ENCODE measurements around the gene TRPV4.
A peak's percentile ranks its signal among the peaks of the same experiment; 100 is the strongest.

TRPV4 gene

GRCh38 chr12:109782326-109782703 lies 50.9 kb downstream of the TRPV4 start:
- Histone ChIP-seq H3K27me3 (ENCODE audit: control insufficient read depth in 2 of 2, insufficient read depth in 2 of 2, low read length in 2 of 2) (no peaks in the 10 kb centered on the region), H3K4me3 (ENCODE audit: low read length in 2 of 2) (no peak overlapping the region), H3K9ac (ENCODE audit: low read depth in 1 of 2, low read length in 2 of 2) (no peak overlapping the region), H3K4me1 (ENCODE audit: control insufficient read depth in 2 of 2, insufficient read depth in 2 of 2, low read length in 2 of 2) (no peaks in the 10 kb centered on the region), H3K9me3 (ENCODE audit: control insufficient read depth in 2 of 2, low read length in 2 of 2) (no peaks in the 10 kb centered on the region), H3K27ac (ENCODE audit: low read depth in 2 of 2, low read length in 2 of 2) (no peak overlapping the region), H3K36me3 (ENCODE audit: control insufficient read depth in 2 of 2, insufficient read depth in 2 of 2, low read length in 2 of 2) (no peaks in the 10 kb centered on the region)

- Histone ChIP-seq H3K4me1 (ENCODE audit: control insufficient read depth in 2 of 2, insufficient read depth in 2 of 2, low read length in 2 of 2) (no peaks in the 10 kb centered on the region), H3K36me3 (ENCODE audit: control insufficient read depth in 2 of 2, insufficient read depth in 2 of 2, low read length in 2 of 2) (no peaks in the 10 kb centered on the region), H3K27me3 (ENCODE audit: control insufficient read depth in 2 of 2, insufficient read depth in 2 of 2, low read length in 2 of 2) (no peaks in the 10 kb centered on the region), H3K9me3 (ENCODE audit: control insufficient read depth in 2 of 2, low read length in 2 of 2) (no peaks in the 10 kb centered on the region), H3K27ac (ENCODE audit: low read depth in 2 of 2, low read length in 2 of 2) (no peak overlapping the region), H3K9ac (ENCODE audit: low read depth in 1 of 2, low read length in 2 of 2) (no peak overlapping the region), H3K4me3 (ENCODE audit: low read length in 2 of 2) (no peak overlapping the region)
Observed at GRCh38 chr12:109781668-109782325, 51.4 kb downstream of the TRPV4 start.

- Histone ChIP-seq H3K9me3 (ENCODE audit: control insufficient read depth in 2 of 2, low read length in 2 of 2) (no peaks in the 10 kb centered on the region), H3K9ac (ENCODE audit: low read depth in 1 of 2, low read length in 2 of 2) (no peak overlapping the region), H3K36me3 (ENCODE audit: control insufficient read depth in 2 of 2, insufficient read depth in 2 of 2, low read length in 2 of 2) (no peaks in the 10 kb centered on the region), H3K27ac (ENCODE audit: low read depth in 2 of 2, low read length in 2 of 2) (no peak overlapping the region), H3K4me3 (ENCODE audit: low read length in 2 of 2) (no peak overlapping the region), H3K27me3 (ENCODE audit: control insufficient read depth in 2 of 2, insufficient read depth in 2 of 2, low read length in 2 of 2) (no peaks in the 10 kb centered on the region), H3K4me1 (ENCODE audit: control insufficient read depth in 2 of 2, insufficient read depth in 2 of 2, low read length in 2 of 2) (no peaks in the 10 kb centered on the region)
Observed at GRCh38 chr12:109779382-109779781, 53.8 kb downstream of the TRPV4 start.

GRCh38 chr12:109778684-109779083 lies 54.5 kb downstream of the TRPV4 start:
- Histone ChIP-seq H3K27ac (ENCODE audit: low read depth in 2 of 2, low read length in 2 of 2) (no peak overlapping the region), H3K9ac (ENCODE audit: low read depth in 1 of 2, low read length in 2 of 2) (no peak overlapping the region), H3K27me3 (ENCODE audit: control insufficient read depth in 2 of 2, insufficient read depth in 2 of 2, low read length in 2 of 2) (peaks cover 0 to 1% of the 10 kb centered on the region in 2 donors), H3K9me3 (ENCODE audit: control insufficient read depth in 2 of 2, low read length in 2 of 2) (no peaks in the 10 kb centered on the region), H3K4me3 (ENCODE audit: low read length in 2 of 2) (no peak overlapping the region), H3K36me3 (ENCODE audit: control insufficient read depth in 2 of 2, insufficient read depth in 2 of 2, low read length in 2 of 2) (no peaks in the 10 kb centered on the region), H3K4me1 (ENCODE audit: control insufficient read depth in 2 of 2, insufficient read depth in 2 of 2, low read length in 2 of 2) (peaks cover 0 to under 1% of the 10 kb centered on the region in 2 donors)

DNA sequence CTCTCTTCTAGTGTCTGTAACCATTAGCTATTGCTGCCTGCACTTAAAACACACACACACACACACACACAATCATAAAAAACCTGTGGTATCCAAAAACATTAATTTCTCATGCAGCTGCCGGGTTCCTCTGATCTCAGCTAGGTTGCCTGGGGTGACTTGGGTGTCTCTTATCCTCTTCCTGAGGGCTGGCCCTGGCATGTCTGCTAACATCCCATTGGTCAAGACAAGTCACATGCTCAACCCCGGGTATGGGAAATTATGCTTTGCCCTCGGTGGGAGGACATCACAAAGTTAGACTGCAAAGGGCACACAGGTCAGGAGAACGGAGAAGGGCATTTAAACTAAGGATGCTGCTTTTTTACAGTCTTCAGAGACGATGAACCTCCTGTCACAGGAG lies 55.7 kb downstream of the TRPV4 start:
- H3K36me3 ChIP-seq (ENCODE audit: control insufficient read depth in 2 of 2, insufficient read depth in 2 of 2, low read length in 2 of 2), result no peaks in the 10 kb centered on the region
- peaks cover 0 to 1% of the 10 kb centered on the region in 2 donors for H3K27me3 ChIP-seq (ENCODE audit: control insufficient read depth in 2 of 2, insufficient read depth in 2 of 2, low read length in 2 of 2)
- peak overlapping the region in 1 of 2 donors; percentile 20 for H3K4me3 ChIP-seq (ENCODE audit: low read length in 2 of 2)
- H3K9ac ChIP-seq (ENCODE audit: low read depth in 1 of 2, low read length in 2 of 2), result no peak overlapping the region
- no peak overlapping the region for H3K27ac ChIP-seq (ENCODE audit: low read depth in 2 of 2, low read length in 2 of 2)
- H3K9me3 ChIP-seq (ENCODE audit: control insufficient read depth in 2 of 2, low read length in 2 of 2), result no peaks in the 10 kb centered on the region
- H3K4me1 ChIP-seq (ENCODE audit: control insufficient read depth in 2 of 2, insufficient read depth in 2 of 2, low read length in 2 of 2), result peaks cover 0 to 7% of the 10 kb centered on the region in 2 donors

DNA sequence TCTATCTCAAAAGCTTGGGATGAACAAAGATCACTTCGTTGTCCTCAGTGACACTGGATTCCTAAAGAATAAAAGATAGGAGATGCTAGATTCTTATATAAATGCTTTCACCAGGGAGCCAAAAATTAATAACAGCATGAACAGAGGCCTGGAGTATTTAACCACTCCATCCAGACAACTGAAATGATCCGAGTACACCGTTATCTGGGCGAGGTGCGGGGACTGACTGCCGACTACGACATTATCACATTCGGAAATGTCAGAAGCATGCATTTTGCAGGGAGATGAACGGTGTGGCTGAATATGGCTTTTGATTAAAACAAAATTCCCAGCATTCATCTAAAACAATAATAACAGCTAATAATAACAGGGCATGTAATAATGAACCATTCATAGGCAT lies 56.6 kb downstream of the TRPV4 start:
- Histone ChIP-seq H3K36me3 (ENCODE audit: control insufficient read depth in 2 of 2, insufficient read depth in 2 of 2, low read length in 2 of 2) (no peaks in the 10 kb centered on the region), H3K9me3 (ENCODE audit: control insufficient read depth in 2 of 2, low read length in 2 of 2) (no peaks in the 10 kb centered on the region), H3K27ac (ENCODE audit: low read depth in 2 of 2, low read length in 2 of 2) (no peak overlapping the region), H3K4me1 (ENCODE audit: control insufficient read depth in 2 of 2, insufficient read depth in 2 of 2, low read length in 2 of 2) (peaks cover 0 to 7% of the 10 kb centered on the region in 2 donors), H3K4me3 (ENCODE audit: low read length in 2 of 2) (no peak overlapping the region), H3K9ac (ENCODE audit: low read depth in 1 of 2, low read length in 2 of 2) (no peak overlapping the region), H3K27me3 (ENCODE audit: control insufficient read depth in 2 of 2, insufficient read depth in 2 of 2, low read length in 2 of 2) (peaks cover 0 to 1% of the 10 kb centered on the region in 2 donors)

- H3K4me1 ChIP-seq (ENCODE audit: control insufficient read depth in 2 of 2, insufficient read depth in 2 of 2, low read length in 2 of 2), result peaks cover 0 to 7% of the 10 kb centered on the region in 2 donors
- peaks cover 0 to 1% of the 10 kb centered on the region in 2 donors for H3K27me3 ChIP-seq (ENCODE audit: control insufficient read depth in 2 of 2, insufficient read depth in 2 of 2, low read length in 2 of 2)
Observed at GRCh38 chr12:109775172-109775881, 57.9 kb downstream of the TRPV4 start.

DNA sequence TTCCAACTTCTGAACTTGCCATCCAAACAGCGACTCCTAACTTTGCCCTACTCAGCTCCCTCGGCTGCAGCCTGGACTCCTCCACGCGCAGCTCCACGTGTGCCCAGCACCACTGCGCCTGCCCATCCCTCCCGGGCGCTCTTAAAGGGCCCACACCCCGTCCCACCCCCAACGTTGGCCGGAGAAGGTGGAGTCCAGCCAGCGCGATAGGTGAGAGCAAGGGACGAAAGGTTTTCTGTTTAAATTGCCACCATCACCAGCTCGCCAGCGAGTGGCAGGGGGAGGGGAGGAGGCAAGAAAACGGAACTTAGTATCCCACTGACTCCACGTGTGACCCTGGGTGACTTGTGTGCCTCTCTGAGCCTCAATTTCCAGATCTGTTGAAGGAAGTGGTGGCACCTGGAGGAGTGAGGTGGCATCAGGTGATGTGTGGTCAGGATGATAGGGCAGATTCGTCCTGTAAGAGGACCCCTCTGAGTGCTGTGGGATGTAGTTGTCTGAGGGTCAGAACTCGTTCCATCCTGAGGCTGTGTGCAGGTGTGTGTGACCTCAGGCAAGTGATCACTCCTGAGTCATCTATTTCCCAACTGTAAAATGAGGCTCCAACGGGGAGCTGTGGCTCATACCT lies 59.7 kb downstream of the TRPV4 start:
- H3K27me3 ChIP-seq (ENCODE audit: control insufficient read depth in 2 of 2, insufficient read depth in 2 of 2, low read length in 2 of 2), result peaks cover 0 to 1% of the 10 kb centered on the region in 2 donors
- H3K9ac ChIP-seq (ENCODE audit: low read depth in 1 of 2, low read length in 2 of 2), result no peak overlapping the region
- H3K9me3 ChIP-seq (ENCODE audit: control insufficient read depth in 2 of 2, low read length in 2 of 2), result no peaks in the 10 kb centered on the region
- peak overlapping the region; percentile 23 to 37 for H3K4me3 ChIP-seq (ENCODE audit: low read length in 2 of 2)
- H3K36me3 ChIP-seq (ENCODE audit: control insufficient read depth in 2 of 2, insufficient read depth in 2 of 2, low read length in 2 of 2), result no peaks in the 10 kb centered on the region
- no peak overlapping the region for H3K27ac ChIP-seq (ENCODE audit: low read depth in 2 of 2, low read length in 2 of 2)
- peaks cover 0 to 7% of the 10 kb centered on the region in 2 donors for H3K4me1 ChIP-seq (ENCODE audit: control insufficient read depth in 2 of 2, insufficient read depth in 2 of 2, low read length in 2 of 2)

More at GRCh38 chr12:109775172-109775881, 57.9 kb downstream of the TRPV4 start:
- Histone ChIP-seq H3K27ac (ENCODE audit: low read depth in 2 of 2, low read length in 2 of 2) (no peak overlapping the region), H3K9ac (ENCODE audit: low read depth in 1 of 2, low read length in 2 of 2) (no peak overlapping the region), H3K4me3 (ENCODE audit: low read length in 2 of 2) (no peak overlapping the region), H3K36me3 (ENCODE audit: control insufficient read depth in 2 of 2, insufficient read depth in 2 of 2, low read length in 2 of 2) (no peaks in the 10 kb centered on the region), H3K9me3 (ENCODE audit: control insufficient read depth in 2 of 2, low read length in 2 of 2) (no peaks in the 10 kb centered on the region)

DNA sequence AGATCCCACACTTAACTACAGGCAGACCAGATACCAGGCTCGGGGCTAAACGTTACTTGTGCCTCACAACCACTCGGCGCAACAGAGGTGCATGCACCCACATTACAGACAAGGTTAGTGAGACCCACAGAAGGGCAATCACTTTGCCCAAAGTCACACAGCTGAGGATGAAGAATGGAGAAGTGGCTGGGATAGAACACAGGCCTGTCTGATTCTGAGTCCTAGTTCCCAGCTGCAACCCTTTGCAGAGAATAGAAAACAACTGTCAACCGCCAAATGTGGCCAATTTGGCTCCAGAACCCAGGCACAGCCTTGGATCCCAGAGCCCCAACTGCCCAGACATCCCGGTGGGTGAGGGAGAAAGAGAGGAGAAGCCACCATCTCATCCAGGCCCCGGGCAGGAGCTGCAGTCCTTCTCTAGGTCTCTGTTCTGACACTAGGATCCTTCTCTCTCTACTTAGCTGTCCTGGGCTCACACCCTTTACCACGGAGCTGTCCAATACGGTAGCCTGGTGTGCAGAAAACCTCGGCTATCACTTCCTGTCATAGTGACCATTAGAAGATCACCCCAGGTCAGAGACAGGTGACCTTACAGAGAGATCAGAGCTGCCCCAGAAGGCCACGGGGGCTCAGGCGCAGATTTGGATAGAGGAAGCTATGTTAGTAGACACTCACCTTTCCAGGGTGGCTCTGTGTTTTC lies 60.4 kb downstream of the TRPV4 start:
- Histone ChIP-seq H3K27me3 (ENCODE audit: control insufficient read depth in 2 of 2, insufficient read depth in 2 of 2, low read length in 2 of 2) (peaks cover 0 to 1% of the 10 kb centered on the region in 2 donors), H3K9me3 (ENCODE audit: control insufficient read depth in 2 of 2, low read length in 2 of 2) (no peaks in the 10 kb centered on the region), H3K4me1 (ENCODE audit: control insufficient read depth in 2 of 2, insufficient read depth in 2 of 2, low read length in 2 of 2) (peaks cover 0 to 7% of the 10 kb centered on the region in 2 donors), H3K36me3 (ENCODE audit: control insufficient read depth in 2 of 2, insufficient read depth in 2 of 2, low read length in 2 of 2) (no peaks in the 10 kb centered on the region), H3K27ac (ENCODE audit: low read depth in 2 of 2, low read length in 2 of 2) (no peak overlapping the region), H3K4me3 (ENCODE audit: low read length in 2 of 2) (no peak overlapping the region), H3K9ac (ENCODE audit: low read depth in 1 of 2, low read length in 2 of 2) (no peak overlapping the region)
